DMS114 treated with DMSO at 0.1 percent for 48 hours (cell line): ENCODE results near the gene KLF15.

Source experiments
- DNase-seq: peaks from one replicate; lab custom pipeline; 2025; ENCODE audit not compliant: unreplicated experiment; lab: John Stamatoyannopoulos, UW

The KLF15 gene

DNA sequence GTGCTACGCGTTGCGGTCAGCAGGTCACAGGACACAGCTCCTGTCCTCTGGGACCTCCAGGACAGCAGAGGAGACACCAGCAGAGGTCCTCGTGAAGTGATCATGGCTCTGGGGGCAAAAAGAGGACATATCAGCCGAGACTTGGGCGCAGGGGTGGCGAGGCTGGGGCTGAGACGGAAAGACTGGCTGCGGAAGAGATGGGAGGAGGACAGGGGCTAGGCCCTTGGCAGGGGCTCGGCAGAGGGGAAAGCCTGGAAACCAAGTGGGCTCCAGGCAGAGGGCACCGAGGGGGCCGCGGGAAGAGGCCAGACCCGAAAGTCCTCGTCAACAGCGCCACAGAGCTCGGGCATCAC is 32.6 kb upstream of the KLF15 start:
- DNase-seq = no peak

- DNase-seq = peak; percentile 69
Observed at GRCh38 chr3:126389112-126389793, 32.0 kb upstream of the KLF15 start.

DNA sequence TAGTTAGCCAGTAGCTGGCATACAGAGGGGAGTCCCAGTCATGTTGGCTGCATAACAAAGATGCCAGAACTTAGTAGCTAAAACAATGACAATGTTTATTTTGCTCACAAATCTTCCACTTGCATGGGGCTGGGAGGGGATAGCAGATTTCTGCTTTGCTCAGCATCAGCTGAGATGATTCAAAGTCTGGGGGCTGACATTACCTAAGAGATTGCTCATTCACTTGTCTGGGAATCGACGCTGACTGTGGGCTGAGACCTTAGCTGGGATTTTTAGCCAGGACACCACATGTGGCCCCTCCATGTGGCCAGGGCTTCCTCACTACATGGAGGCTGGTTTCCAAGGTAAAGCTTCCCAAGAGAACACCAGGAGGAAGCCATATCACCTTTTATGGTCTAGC is 24.8 kb upstream of the KLF15 start:
- no peak for DNase-seq

DNA sequence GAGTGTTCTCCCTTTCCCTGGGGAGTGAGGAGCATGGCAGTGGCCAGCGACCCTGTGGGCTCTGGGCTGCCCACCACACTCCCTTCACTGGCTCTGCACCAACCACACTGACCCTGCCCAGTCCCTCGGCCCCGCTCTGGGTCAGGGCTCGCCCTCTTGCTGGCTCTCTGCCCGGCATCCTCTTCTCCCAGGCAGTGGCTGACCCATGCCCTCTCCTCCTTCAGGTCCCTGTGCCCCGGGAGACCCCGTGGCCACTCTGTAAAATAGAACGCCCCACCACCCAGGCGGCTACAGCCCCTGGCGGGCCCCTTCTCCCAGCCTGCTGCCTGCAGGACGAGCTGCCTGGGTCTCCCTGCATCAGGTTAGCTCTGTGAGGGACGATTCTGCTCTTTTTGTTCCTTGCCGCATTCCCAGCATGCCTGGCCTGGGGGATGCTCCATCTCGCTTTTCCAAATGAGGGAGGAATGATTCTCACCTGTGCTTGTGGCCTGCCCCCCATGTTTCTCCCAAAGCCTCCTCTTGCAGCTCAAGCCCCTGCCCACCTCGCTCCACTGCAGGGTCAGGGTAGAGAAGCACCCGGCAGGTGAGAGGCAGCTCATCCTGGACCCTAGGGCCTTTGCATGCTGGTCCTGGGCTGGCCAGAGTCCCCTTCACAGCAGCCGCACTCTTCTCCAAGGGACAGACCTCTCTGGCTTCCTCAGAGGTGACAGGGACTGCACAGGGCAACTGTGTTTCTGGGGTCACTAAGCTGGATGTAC is 23.0 kb upstream of the KLF15 start:
- no peak for DNase-seq

DNA sequence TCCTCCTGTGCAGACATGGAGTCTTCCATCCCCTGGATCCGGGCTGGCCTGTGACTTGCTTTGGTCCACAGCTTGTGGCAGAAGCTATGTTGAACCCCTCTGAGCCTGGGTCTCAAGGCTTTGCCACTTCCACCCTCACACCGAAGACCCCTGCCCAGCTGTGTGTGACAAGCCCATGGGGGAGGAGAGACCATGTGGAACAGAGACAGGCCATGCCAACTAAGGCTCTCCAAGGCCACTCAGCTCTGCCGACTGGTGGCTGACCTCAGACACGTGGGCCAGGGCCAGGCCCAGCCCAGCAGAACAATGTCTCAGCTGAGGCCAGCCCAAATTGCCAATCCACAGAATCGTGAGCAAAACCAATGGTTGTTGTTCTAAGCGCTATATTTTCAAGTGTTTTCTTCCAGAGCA is 21.1 kb upstream of the KLF15 start:
- DNase-seq = no peak

- no peak for DNase-seq
Observed at GRCh38 chr3:126377211-126377610, 20.0 kb upstream of the KLF15 start.

DNA sequence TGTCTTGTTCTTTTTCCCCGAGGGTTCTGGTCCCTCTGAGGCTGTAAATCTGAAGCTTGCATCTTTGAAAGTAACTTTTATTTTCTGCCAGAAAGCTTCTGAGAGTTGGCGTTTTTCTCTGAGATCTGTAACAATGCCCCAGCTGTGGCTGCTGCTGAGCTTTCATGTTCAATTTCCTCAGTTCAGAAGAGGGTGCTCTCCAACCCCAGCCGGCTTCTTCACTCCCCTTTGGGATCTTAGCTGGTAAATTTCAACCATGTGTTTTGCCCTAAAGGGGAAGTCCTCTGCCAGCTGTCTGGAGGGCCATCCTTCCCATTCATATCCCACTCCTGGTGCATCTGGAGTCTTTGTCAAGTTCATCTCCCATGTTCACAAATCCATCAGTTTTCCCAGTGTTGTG is 19.2 kb upstream of the KLF15 start:
- DNase-seq = no peak

DNA sequence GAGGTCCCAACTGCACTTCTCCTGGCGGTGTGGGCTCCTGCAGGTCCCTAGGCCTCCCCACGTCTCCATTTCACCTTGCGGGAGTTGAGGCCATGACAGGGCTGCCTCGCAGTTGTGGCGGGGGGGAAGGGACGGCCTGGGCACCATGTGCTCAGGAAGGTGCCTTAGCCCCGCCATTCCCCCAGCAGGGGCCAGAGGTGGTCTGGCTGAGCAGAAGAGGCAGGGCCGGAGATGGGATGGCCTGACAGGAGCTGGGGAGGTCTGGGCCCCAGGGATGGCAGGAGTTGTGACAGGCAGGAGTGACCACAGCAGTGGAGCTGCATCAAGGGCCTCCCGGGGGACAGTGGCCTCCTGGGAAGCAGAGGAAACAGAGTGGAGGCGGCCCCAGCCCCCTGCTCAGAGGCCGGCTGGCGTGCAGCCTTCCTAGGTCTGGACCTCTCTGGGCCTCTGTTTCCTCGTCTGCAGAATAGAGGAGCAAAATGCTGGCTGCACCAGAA is 18.7 kb upstream of the KLF15 start:
- DNase-seq = no peak

DNA sequence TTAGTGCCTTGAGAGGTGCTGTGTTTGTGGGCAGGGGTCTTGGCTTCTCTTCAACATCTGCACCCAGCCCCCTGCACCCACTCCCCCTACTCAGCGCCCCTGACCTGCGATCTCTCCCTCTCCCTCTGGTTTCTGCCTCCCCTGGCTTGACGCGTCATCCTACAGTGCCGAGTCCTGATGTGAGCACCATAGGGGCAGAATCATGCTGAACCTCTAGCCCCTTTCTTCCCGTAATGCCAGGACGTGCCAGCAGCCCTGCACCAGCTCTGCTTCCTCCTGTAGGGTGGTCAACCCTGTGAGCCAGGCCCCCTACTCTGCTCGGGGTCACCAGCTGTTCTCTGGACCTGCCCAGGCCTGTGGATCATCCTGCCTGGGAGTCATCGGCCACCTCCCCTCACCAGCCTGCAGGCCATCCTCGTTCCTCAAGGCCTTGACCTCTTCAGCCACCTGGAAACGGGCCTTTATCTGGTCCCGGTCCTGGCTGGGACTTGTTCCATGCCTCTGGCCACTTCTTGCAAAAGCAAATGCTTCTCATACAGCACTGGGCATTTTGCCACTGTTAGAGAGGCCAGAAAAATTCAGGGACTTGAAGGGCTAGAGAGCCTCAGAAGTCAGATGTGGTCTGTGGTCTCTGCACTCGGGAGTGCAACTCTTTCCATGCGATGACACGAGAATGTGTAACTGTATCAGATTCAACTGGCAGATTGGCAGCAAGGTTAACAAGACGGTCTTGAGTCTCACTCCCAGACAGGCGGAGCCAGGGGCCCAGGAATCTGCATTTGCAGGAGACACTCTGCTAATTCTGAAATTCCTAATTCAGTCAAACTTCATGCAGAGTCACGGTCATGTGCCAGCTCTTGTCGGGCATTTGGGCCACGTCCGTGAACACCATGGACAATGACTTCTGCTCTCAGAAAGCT is 16.7 kb upstream of the KLF15 start:
- no peak for DNase-seq

GRCh38 chr3:126373146-126373613 is 16.0 kb upstream of the KLF15 start:
- no peak for DNase-seq

GRCh38 chr3:126372413-126373145 is 15.4 kb upstream of the KLF15 start:
- no peak for DNase-seq

DNA sequence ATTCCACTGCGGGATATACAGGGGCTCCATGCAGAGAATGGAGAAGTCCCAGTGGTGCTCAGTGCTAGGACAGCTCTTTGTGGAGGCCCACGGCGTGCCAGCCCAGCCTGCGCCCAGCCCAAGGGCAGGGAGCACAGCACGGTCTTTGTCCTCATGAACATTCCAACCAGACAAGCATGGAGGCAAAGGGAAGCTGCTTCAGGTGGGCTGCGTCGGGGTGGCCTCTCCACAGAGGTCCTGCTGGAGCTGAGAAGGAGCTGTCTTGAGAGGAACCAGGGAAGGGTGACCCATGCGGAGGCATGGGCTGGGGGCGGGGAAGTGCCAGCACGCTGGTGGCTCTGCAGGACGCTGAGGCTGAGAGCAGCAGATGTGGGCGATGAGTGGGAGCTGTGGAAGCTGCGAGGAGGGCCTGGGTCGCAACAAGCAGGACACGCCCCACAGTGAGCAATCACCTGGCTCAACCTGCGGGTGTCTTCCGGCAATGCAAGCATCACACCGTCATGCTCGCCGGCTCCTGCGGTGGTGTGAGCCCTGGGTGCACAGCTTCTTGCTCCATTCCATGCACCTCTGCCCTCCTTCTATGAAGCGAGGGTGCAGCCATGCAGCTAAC is 14.0 kb upstream of the KLF15 start:
- DNase-seq = no peak

- no peak for DNase-seq
Observed at GRCh38 chr3:126370606-126371005, 13.4 kb upstream of the KLF15 start.

- no peak for DNase-seq
Observed at GRCh38 chr3:126370055-126370454, 12.8 kb upstream of the KLF15 start.

DNA sequence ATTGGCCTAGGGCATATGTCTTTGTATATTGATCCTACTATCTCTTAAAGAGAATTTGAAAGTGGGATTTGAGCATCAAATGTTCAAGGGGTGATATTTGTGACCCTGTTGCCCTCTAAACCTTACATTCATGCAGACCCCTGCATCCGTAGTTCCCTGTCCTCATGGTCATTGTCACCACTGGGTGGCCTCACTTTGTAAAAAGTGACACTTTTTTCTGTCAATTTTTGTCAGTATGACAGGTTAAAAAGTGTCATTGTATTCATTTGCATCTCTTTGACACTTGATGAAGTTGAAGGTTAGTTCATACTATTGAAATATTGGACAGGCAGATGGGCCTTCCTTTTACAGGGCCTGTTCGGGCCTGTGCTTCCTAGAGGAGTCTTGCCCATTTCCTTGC is 12.3 kb upstream of the KLF15 start:
- no peak for DNase-seq

DNA sequence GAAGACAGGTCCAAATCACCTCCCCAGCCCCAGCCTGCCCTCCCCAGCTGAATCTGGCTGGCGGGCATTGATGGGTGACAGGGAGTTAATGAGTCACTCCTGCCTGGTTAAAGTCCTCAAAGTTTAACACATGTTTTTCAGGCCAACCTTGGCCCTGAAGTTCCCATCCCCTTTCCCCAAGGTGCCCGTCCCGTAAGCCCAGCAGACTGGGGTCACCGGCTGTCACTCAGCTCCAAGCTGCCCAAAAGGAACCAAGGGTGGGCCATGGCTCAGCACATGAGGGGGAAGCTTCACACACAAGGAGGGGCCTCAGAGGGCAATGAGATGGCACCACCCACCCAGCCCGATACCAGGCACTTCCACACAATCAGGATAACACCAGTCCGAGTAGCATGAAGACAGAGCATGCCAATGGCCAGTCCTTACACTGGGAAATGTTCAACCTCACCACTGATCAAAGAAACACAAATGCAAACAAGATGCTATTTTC is 10.2 kb upstream of the KLF15 start:
- DNase-seq = no peak

GRCh38 chr3:126365351-126366277 is 8.4 kb upstream of the KLF15 start:
- DNase-seq = no peak

DNA sequence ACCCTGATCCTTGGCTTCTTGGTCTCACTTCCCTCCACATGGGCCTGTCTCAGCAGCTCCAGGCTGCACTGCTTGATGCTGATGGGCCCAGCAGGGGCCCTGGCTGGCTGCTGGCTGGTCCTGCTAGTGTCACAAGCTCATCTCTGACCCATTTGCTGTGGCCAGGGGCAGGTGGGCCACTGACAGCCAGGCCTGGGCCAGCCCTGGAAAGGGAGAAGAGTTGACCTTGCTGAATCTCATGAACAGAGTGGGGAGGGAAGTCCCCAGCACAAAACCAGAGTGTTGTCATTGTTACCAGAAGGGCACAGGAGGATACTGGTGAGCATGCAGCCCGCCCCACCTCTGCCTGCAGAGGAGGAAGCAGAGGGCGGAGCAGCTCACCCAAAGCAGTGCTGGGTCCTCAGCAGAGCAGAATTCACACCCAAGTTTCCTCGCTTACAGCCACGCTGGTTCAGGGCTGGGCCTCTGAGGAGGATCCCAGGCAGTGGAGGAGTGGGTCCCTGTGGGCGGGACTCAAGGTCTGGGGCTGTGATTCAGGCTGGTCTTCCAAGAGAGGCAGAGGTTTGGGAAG is 7.6 kb upstream of the KLF15 start:
- DNase-seq = no peak
